GM19452 (cell line): Measurements from ENCODE around the gene STK32B.
"Not testable (repeated sequence)": the region's sequence is repeated elsewhere in the genome, so short reads cannot be mapped to it uniquely, and the experiment has no call there.

Experiments
- ATAC-seq: cut with Tn5 transposase; IDR thresholded peaks from one replicate; pipeline ENCODE4 v1.9.1; 2021; ENCODE audit not compliant: unreplicated experiment

Gene STK32B

DNA sequence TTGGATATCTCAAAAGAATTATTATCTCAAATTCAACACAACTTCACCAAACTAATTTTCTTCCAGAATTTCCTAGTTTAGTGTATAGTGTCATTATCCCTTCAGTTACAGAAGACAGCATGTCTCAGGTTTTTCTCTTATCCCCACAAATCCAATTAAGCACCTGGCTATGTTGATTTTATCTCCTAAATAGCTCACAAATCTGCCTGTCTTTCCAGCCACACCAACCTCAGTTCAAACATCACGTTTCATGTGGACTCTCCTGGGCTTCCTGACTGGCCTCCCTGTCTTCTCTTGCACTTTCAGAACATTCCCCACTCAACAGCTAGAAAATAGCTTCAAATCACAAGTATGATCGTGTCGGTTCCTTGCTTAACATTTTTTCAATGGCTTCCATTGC lies 14.8 kb downstream of the STK32B start:
- ATAC-seq = no peak

DNA sequence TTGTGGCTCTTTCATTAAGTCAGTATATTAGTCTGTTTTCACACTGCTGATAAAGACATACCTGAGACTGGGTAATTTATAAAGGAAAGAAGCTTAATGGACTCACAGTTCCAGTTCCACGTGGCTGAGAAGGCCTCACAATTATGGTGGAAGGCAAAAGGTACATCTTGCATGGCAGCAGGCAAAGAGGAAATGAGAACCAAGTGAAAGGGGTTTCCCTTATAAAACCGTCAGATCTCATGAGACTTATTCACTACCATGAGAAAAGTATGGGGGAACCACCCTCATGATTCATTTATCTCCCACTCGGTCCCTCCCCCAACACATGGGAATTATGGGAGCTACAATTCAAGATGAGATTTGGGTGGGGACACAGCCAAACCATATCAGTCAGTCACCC lies 15.7 kb downstream of the STK32B start:
- not testable (repeated sequence) for ATAC-seq

DNA sequence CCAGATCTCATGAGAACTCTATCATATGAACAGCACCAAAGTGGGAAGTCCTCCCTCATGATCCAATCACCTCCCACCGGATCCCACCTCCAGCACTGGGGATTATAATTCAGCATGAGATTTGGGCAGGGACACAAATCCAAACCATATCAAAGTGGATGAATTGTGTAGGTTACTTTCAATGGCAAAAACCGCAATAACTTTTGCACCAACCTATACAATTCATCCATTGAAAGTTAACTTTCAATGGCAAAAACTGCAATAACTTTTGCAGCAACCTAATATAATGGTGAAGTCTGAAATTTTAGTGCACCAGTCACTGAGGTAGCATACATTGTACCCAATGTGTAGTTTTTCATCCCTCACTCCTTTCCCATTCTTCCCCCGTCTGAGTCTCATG lies 16.6 kb downstream of the STK32B start:
- ATAC-seq = no peak

DNA sequence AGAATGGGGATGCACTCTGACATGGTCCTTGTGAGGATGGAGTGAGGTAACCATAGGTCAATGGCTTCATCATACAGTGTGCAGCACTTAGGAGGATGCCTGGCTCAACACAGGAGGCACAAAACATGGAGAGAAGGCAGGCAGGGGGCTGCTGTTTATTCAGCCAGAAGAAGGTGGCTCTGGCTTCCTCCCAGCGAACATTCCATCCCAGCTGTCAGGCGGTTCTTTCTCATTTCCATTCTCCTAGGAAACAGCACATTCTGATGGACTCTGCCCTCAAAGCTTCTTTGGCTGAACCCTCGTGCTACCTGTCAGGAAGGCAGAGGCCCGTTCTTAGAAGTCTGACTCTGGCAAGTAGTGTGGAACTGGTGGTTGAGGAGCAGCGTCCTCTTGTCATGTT lies 18.6 kb downstream of the STK32B start:
- no peak for ATAC-seq

DNA sequence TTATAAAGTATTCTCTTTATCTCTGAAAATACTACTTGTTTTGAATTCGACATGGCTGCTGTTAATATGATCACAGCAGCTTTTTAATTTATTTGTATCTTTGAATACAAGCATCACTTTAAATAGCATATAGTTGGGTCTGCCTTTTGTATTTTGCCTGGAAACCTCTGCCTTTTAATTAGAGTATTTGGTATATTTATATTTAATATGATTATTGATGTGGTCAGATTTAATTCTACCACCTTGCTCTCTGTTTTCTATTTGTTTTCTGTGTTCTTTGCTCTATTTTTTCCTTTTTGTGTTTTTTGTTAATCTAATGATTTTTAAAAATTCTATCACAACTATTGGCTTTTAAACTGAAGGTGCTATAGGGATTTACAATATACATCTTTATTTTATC lies 21.7 kb downstream of the STK32B start:
- ATAC-seq = no peak

DNA sequence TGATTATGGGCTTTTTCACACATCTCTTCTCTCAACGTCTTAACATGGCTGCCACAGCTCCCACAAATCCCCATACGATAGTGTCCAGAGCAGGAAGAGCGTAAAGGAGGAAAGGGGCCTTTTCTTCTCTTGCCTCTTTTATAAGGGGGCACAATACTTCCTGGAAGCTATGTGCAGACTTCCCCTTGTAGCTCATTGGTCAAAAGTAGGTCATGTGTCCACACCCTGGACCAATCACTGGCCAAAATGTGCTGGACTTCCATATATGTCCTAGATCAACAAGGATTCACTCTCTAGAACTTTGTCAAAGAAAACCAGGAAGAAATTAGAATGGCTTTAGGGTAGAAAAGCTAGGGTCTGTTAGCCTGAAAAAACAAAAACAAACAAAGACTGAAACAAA lies 26.7 kb downstream of the STK32B start:
- ATAC-seq = no peak

DNA sequence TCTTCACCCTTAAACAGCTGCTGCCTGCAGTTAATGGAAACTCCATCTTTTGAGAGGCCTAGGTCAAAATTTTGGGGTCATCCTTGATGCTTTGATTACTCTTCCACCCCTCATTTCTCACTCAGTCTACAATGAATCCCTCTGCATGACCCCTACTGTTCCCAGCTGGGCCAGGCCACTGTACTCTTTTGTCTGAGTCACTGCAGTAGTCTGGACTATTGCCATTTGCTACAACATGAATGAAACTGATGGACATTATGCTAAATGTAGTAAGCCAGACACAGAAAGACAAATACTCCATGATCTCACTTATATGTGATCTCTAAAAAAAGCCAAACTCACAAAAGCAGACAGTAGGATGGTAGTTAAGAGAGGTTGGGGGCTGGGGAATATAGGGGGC lies 28.3 kb downstream of the STK32B start:
- ATAC-seq = no peak

DNA sequence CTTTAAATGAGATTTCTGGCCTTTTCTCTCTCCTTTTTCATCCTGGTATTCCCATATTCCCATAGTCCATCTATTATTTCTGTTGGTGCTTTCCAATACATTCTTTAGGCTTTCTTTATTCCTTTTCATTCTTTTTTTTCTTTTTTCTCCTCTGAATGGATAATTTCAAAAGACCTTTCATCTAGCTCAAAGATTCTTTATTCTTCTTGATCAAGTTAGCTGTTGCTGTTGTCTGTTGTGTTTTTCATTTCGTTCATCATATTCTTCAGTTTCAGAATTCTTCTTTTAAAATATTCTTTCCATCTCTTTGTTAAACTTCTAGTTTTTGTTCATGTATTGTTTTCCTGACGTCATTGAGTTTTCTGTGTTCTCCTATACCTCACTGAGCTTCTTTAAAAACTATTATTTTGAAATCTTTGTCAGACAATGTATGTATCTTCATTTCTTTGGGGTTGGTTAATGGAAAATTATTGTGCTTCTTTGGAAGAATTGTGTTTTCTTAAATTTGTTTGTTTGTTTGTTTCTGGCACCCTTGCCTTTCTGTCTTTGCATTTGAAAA lies 30.2 kb downstream of the STK32B start:
- no peak for ATAC-seq

DNA sequence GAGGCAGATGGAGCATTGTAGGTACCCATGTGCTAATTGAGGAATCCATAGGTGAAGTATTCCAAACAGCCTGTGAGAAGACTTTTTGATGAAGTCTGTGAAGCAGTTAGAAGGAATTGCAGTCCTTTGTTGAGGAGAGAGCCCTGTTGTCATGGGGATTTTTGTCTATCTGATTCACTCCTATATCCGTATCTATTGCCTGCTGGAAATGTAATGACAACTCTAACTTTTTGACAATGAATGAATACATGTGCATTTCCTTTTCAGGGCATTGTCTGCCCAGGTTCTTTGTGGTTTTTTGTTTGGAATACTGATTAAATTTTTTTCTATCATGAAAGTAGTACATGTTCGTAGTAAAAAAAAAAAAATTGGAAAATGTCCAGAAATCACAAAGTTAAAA lies 31.1 kb downstream of the STK32B start:
- no peak for ATAC-seq

DNA sequence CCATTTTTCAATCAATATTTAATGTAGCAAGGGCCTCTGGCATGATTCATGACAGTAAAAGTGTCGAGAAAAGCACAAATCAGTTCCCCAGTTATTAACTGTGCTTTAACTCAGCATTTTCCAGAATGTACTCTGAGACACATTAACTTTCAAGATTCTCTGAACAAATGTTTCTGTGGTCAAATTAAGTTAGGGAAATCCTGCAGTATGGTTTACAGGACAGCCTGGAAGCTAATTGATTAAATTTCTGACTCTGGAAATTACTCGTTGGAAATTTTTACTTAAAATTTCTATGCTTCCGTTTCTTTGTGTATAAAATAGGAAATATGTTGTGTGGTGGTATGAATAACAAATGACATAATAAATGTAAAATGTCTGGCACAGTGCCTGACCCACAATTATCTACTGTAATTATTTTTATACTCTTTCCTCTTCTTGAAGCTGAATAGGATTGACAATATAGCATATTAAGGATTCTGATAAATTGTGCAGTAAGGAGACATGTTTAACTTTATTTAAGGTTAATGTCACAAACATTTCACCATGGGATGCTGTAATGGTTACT lies 33.7 kb downstream of the STK32B start:
- no peak for ATAC-seq

DNA sequence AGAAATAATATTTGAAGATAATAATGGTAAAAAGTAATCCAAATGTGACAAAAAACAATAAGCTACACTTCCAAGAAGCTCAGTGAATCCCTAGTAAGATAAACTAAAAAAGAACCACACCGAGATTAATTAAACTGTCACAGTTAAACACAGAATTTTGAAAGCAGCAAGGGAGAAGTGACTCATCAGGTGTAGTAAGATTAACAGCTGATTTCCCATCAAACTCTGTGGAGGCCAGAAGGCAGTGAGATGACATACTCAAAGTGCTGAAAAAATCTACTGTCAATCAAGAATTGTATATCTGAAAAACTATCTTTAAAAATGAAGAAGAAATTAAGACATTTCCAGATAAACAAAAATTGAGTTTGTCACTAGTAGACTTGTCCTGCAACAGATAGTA lies 35.3 kb downstream of the STK32B start:
- ATAC-seq = no peak

DNA sequence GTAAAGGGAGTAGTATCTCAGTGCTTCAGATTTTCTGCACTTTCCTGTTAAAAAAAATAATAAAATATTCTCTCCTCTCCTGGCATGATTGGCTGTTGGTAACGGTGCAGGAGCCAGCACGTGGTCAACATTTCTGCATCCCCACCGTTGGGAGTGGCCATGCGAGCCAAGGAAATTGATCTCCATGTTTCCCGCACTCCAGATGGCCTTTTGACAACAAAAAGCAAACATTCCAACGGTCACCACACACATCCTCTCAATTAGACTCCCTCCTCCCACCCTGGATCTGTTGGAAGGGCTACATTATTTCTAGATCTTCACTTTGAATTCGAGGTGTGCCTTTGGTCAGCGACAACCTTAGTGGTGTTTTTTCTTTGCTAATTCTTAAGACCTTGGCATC lies 45.0 kb downstream of the STK32B start:
- no peak for ATAC-seq

DNA sequence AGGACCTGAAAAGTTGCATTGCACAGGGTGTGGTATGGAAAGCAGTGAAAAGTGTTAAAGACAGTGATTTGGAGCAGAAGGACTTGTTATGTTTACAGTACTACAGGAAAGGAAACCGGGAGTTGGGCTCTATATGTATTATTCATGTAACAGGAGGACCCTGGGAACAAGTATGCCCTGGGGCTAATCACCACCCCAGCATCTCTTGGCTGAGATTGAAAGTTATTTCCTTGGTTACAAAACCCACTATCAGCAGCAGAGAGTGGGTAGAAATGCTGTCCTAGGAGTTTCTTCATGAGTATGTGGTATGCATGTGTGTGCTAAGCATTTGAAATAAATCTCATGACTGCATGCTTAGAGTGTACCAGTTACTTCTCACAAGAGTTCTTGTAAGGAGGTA lies 46.9 kb downstream of the STK32B start:
- ATAC-seq = no peak

DNA sequence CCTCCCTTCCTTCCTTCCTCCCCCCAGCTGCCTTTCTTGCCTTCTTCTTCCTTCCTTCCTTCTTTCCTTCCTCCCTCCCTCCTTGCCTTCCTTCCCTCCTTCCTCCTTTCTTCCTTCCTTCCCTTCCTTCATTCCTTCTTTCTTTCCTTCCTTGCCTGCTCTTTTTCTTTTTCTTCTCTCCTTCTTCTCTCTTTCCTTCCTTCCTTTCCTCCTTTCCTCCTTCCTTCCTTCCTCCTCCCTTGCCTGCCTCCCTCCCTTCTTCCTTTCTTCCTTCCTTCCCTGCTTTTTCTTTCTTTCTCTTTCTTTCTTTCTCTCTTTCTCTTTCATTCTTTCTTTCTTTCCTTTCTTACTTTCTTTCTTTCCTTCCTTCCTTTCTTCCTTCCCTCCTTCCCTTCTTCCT lies 49.1 kb downstream of the STK32B start:
- ATAC-seq = no peak

DNA sequence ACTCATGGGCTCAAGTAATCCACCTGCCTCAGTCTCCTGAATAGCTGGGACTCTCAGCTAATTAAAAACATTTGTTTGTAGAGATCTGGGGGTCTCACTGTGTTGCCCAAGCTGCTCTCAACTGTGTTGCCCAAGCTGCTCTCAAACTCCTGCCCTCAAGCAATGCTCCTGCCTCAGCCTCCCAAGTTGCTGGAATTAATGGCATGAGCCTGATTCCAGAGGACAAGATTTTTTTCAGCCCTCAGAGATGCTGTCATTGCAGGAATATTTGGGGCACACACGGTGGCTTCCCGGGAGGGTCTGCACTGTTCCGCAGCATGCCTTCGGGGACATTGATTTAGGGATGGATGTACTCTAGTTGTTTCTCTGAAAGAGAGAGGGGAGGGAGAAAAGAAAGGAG lies 49.7 kb downstream of the STK32B start:
- no peak for ATAC-seq

DNA sequence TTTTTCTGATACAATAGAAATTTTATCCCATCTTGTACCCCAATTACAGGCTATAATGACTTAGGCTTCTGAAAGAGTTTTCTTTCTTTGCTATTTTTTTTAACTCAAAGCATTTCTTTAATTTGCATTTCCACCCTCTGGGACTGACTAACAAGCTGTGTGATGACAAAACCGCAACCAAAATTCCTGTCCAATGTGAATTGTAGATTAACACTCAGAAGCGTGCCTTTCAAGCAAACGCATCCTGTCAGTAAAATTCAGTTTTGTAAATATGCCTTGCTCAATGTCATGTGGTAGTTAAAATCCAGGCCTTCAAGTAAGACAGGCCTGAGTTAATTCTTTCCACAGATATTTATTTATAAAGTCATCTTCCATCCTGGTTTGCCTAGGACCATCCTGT lies 50.3 kb downstream of the STK32B start:
- no peak for ATAC-seq

DNA sequence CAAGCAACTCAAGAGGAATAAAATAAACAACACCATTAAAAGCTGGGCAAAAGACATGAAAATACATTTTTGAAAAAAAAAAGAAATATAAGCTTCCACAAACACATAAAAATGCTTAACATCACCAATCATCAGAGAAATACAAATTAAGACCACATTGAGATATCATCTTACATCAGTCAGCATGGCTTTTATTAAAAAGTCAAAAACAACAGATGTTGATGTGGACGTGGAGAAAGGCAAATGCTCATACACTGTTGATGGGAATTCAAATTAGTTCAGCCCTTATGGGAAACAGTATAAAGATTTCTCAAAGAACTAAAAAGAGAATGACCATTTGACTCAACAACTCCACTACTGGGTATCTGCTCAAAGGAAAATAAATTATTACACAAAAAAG lies 59.6 kb downstream of the STK32B start:
- ATAC-seq = no peak

DNA sequence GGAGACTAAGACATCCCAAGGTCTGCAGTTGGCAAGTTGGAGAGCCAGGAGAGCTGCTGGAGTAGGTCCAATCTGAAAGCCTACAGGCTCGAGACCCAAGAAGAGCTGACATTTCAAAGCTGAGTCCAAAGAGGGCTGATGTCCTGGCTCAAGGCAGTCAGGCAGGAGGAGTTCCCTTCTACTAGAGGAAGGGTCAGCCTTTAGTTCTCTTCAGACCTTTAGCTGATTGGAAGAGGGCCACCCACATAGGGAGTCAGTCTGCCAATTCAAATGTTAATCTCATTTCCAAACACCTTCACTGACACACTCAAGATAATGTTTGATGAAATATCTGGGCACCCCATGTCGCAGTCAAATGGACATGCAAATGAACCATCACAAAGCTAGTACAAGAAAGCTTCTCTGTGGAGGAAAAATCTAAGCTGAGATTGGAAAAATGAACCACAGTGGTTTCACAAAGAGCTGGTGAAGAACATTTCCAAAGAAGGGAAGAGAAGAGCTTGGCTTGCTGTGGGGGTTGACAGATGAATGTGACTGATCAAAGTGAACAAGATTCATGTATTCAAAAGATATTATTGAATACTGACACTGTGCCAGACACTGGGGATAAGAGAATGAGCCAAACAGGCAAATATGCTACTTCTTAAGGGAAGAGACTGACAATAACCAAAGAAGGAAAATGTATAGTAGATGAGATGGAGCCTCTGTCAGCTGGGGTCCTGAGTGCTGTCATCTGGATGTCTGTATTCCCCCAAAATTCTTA lies 61.2 kb downstream of the STK32B start:
- no peak for ATAC-seq

DNA sequence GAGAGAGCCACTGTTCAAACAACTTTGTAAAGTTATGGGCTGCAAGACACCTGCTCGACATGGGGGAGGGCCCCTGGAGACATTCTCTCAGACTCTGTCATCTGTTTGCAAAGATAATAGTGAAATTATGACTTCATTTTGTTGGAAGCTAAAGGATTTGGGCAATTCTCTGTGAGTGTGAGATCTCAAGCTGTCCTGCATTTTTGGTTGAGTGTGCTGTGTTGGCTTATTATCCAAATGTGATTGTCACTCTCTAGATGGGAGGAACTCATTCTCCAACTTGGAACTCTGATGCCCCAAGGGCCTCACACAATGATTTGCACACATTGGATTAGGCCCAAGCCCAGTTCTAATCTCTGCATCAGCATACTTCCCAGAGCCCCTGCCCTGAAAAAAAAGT lies 63.7 kb downstream of the STK32B start:
- ATAC-seq = no peak

DNA sequence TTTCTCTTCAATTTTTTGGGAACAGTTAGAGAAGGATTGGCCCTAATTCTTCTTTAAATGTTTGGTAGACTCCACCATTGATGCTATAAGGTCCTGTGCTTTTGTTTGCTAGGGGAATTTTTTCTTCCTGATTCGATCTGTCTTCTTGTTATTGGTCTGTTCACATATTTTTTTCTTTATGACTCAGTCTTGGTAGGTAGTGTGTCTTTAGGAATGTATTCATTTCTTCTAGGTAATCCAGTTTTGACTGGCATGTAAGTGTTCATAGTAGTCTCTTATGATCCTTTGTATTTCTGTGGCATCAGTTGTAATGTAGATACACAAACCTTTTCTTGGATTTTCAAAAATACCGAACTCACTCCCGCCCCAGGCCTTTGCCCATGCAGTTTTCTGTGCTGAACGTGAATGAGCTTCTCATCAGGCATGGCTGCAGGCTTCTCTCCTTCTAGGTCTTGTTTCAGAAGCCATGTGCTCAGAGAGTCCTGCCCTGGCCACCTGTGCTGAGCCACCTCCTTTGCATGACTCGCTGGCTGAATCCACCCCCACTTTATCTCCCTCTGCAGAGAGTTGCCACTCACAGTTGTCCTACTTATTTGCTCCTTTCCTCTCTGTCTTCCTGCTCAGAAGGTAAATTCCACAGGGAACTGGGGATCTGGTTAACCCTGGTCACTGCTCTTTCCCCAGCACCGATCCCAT lies 67.0 kb downstream of the STK32B start:
- no peak for ATAC-seq

DNA sequence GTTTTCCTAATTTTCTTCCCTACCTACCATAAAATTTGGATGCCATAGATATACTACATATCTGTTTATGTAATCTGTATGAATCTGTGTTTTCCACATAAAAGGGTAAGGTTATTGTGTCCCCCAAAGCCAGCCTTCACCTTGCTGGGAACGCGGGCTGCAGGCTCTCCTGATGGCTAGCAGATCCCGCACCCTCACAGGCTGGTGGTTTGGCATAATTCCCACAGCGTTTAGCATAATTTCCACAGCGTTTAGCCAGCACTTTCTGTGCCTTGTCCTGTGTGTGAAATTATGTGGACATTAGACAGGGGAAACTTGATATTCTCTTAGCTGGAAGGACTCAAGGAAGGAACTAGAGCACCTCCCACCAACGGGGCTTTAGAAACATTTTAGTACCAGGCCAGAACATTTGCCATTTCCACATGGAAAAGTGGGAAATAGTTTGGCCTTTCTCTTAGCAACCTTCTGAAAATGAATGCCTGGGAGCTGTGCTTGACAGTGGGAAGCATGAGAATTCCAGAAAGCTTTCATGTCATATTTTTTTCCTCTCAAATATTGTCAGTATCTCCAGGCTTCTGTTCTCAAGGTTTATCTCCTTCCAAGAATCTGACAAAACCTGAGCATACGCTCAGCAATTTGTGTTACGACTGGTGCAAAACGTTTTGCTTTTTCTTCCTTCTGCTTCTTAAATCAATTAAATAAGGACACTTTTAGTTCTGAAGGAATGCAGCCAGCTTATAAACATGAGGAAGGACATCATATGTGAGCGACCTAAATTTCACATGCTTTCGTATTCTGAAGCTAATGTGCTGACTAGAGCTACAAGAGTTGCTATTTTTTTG lies 67.9 kb downstream of the STK32B start:
- no peak for ATAC-seq
